Measurements from ENCODE around the gene EPHB2.

Gene EPHB2

DNA sequence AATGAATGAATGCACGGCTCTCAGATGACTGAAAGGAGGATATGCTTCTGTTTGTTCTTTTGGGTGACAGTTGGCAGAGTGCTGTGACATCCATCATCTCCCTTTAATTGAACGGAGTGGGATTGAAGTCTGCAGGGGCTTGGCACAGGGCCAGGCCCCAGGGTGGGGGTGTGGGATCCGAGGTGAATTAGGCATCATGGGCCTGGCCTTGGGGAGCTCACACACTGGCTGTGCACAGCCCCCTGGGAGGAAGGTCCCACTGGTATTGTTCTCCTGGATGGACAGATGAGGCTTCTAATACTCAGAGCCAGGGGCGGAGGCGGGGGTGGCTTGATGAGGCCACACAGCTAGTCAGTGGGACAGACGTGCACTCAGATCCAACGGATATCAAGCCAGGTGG lies 19.3 kb downstream of the EPHB2 start:
- no peak for DNase-seq (ENCODE audit: low spot score)
- in situ Hi-C loops (cut with MboI; ENCODE audit: low pct_unique_long_range_greater_than_20kb, low sequenced_read_pairs, unreplicated experiment) = no loop called here
- TF ChIP-seq CTCF (IDR thresholded peaks at IDR 0.05; ENCODE audit: extremely low read depth, insufficient read depth, missing control alignments) = no peak

GRCh38 chr1:22731924-22732720 lies 21.5 kb downstream of the EPHB2 start:
- in situ Hi-C loops (cut with MboI; ENCODE audit: low pct_unique_long_range_greater_than_20kb, low sequenced_read_pairs, unreplicated experiment) = no loop called here
- DNase-seq (ENCODE audit: low spot score) = no peak
- no peak for TF ChIP-seq CTCF (IDR thresholded peaks at IDR 0.05; ENCODE audit: extremely low read depth, insufficient read depth, missing control alignments)

GRCh38 chr1:22733643-22734042 lies 23.0 kb downstream of the EPHB2 start:
- DNase-seq (ENCODE audit: low spot score) = no peak
- TF ChIP-seq CTCF (IDR thresholded peaks at IDR 0.05; ENCODE audit: extremely low read depth, insufficient read depth, missing control alignments) = no peak
- in situ Hi-C loops (cut with MboI; ENCODE audit: low pct_unique_long_range_greater_than_20kb, low sequenced_read_pairs, unreplicated experiment) = no loop called here

- TF ChIP-seq CTCF (IDR thresholded peaks at IDR 0.05; ENCODE audit: extremely low read depth, insufficient read depth, missing control alignments) = no peak
- in situ Hi-C loops (cut with MboI; ENCODE audit: low pct_unique_long_range_greater_than_20kb, low sequenced_read_pairs, unreplicated experiment) = no loop called here
- DNase-seq (ENCODE audit: low spot score) = no peak
Observed at GRCh38 chr1:22736501-22737080, 26.0 kb downstream of the EPHB2 start.

DNA sequence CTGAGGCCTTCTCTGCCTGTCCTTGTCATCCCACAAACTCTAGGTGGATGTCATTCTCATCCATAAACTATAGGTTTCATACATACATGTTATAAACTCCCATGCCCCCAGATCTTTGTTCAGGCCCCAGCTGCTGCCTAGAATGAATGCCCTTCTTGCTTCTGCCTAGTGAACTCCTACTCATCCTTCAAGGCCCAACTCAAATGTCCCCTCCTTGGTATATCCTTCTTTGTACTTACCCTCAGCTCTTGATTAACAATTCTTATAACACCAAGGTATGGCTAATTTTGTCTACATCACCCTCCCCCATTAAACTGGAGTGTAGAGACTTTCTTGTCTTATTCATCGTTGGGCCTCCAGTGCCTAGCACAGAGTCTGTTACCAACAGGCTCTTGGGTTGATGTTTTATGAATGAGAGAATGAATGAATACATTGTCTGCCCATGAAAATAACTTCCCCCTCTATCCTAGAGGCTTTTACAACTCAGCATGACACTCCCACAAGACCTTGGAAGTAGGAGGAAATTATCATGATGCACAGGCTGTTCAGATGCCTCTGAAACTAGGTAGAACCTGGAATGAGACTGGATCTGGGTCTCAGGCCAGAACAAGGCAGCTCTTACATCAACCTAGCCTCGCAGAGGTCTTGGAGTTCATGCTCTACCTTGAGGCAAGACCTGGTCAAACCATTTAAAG lies 26.9 kb downstream of the EPHB2 start:
- DNase-seq (ENCODE audit: low spot score) = no peak
- TF ChIP-seq CTCF (IDR thresholded peaks at IDR 0.05; ENCODE audit: extremely low read depth, insufficient read depth, missing control alignments) = no peak
- in situ Hi-C loops (cut with MboI; ENCODE audit: low pct_unique_long_range_greater_than_20kb, low sequenced_read_pairs, unreplicated experiment) = no loop called here

- in situ Hi-C loops (cut with MboI; ENCODE audit: low pct_unique_long_range_greater_than_20kb, low sequenced_read_pairs, unreplicated experiment) = no loop called here
- TF ChIP-seq CTCF (IDR thresholded peaks at IDR 0.05; ENCODE audit: extremely low read depth, insufficient read depth, missing control alignments) = no peak
- DNase-seq (ENCODE audit: low spot score) = no peak
Observed at GRCh38 chr1:22738069-22738435, 27.4 kb downstream of the EPHB2 start.
